ENCODE data around the gene APLF. TPM values are rescaled to one million over a fixed set of nuclear protein-coding genes. Genes with fewer than 3 reads are reported as not detected.
A peak's percentile ranks its signal among the peaks of the same experiment; 100 is the strongest.

APLF gene
- total RNA-seq (2021; fragmentation: NEBNext Ultra II Directional; extraction: Animal tissue kit (Norgen Biotek cat#: 25700)) (4.4 and 4.9 TPM in 2 replicates), polyA plus RNA-seq (2011; rRNA removed) (7.3 and 10.6 TPM in 2 replicates), polyA minus RNA-seq (2011; rRNA and poly(A)+ RNA removed) (36.3 and 44.3 TPM in 2 replicates)
- polyA plus RNA-seq (2011; cell fraction: cytosol; rRNA removed), result 4.6 TPM
- 7.6 TPM for polyA plus RNA-seq (2011; cell fraction: nucleus; rRNA removed)
- polyA plus RNA-seq (2012, experiment 1 of 2), result 1.8 to 2.4 TPM (median 2.0 TPM) in 4 replicates
- polyA plus RNA-seq (2012, experiment 2 of 2), result 0.18 TPM
- 2.3 TPM for polyA plus RNA-seq (2013, experiment 1 of 2)
- 3.2 TPM for polyA plus RNA-seq (2013, experiment 2 of 2)
- polyA minus RNA-seq (2011; cell fraction: cytosol; rRNA and poly(A)+ RNA removed), result 6.4 TPM
- polyA minus RNA-seq (2011; cell fraction: nucleus; rRNA and poly(A)+ RNA removed), result 25.6 TPM
- long read RNA-seq, experiment 1, partial matches to known transcripts, result 5 of 6 reads
- long read RNA-seq, experiment 1, other reads (novel, unspliced or antisense), result 1 of 6 reads
- long read RNA-seq, experiment 2, partial matches to known transcripts, result 0 of 1 reads
- long read RNA-seq, experiment 2, other reads (novel, unspliced or antisense), result 1 of 1 reads

- no peaks in the 10 kb centered on the region for H3K36me3 ChIP-seq (ENCODE audit: control insufficient read depth in 2 of 4, insufficient read depth in 4 of 4, low read length in 3 of 4)
- H3K4ac ChIP-seq (replicated peaks; ENCODE audit: insufficient read length, low read depth, low read length), result no peak within 1 kb of the TSS
- H2BK15ac ChIP-seq (ENCODE audit: low read length), result no peak within 1 kb of the TSS
- H3K27ac ChIP-seq (ENCODE audit: low read depth, low read length), result peak within 1 kb of the TSS; percentile 90
- no peak within 1 kb of the TSS for H2AK5ac ChIP-seq (ENCODE audit: low read depth, low read length)
- H3K4me2 ChIP-seq (ENCODE audit: insufficient read depth in 1 of 2, low read depth in 2 of 2, low read length in 2 of 2), result peak within 1 kb of the TSS; percentile 80
- H3K9me3 ChIP-seq (ENCODE audit: insufficient read depth in 2 of 2, low read depth in 1 of 2, low read length in 1 of 2), result no peaks in the 10 kb centered on the region
- FAIRE-seq (no peak), DNase-seq (ENCODE audit: low read depth in 1 of 2, low spot score in 2 of 2) (peak; percentile 91 to 92)
- H3K56ac ChIP-seq (replicated peaks; ENCODE audit: insufficient read length, low read depth, low read length), result peak within 1 kb of the TSS; percentile 48
- ChIA-PET POLR2A (ENCODE audit: partially characterized antibody) (interaction anchor here (0.8 to 2.1 kb wide), 7 partner anchors 139 to 440 kb away, joined by 3 to 8 read pairs (median 3); partner anchors contain the start of genes PNO1 and PROKR1), CTCF (ENCODE audit: partially characterized antibody) (interaction anchor here (0.7 to 5.8 kb wide), 16 partner anchors 20 to 476 kb away, joined by 3 to 46 read pairs (median 3); no protein-coding TSS in a partner anchor)
- WGBS, 2 experiments (ENCODE audit: extremely low coverage in 1 of 2, insufficient coverage in 1 of 2, insufficient read length in 1 of 2, insufficient replicate concordance in 2 of 2, low coverage in 1 of 2, low lambda C conversion rate in 2 of 2, missing lambda C conversion rate in 1 of 2), result 2% methylated on average over 64 of the region's 82 CpGs; no CpG with 5 or more reads in 1 of the 2 experiments
- H3K79me2 ChIP-seq (ENCODE audit: control insufficient read depth in 1 of 2, insufficient read depth in 2 of 2, low read length in 2 of 2), result peaks cover 0 to 8% of the 10 kb centered on the region in 2 experiments; a peak in 1 of 4 replicates
- no peak within 1 kb of the TSS for H2BK12ac ChIP-seq (ENCODE audit: low read depth, low read length)
- peaks cover 2% of the 10 kb centered on the region; the same call in 1 of the 2 replicates for H3K23me2 ChIP-seq (ENCODE audit: low read depth, low read length)
- H3K79me1 ChIP-seq (ENCODE audit: low read depth, low read length), result no peaks in the 10 kb centered on the region
- H3K27me3 ChIP-seq (replicated peaks in 1 of 4; ENCODE audit: control insufficient read depth in 3 of 4, extremely low read depth in 1 of 4, insufficient read depth in 3 of 4, low read length in 3 of 4), result no peaks in the 10 kb centered on the region
- peak within 1 kb of the TSS; percentile 76 to 92 (median 82) for H3K9ac ChIP-seq (replicated peaks in 1 of 4; ENCODE audit: extremely low read depth in 1 of 4, low read depth in 3 of 4, low read length in 3 of 4)
- peak within 1 kb of the TSS; percentile 83 for H4K91ac ChIP-seq (replicated peaks; ENCODE audit: insufficient read length, low read length)
- H2BK5ac ChIP-seq (ENCODE audit: low read depth, low read length), result peak within 1 kb of the TSS; percentile 26; the same call in 1 of the 2 replicates
- peak within 1 kb of the TSS; percentile 97 for H2AFZ ChIP-seq (ENCODE audit: low read length)
- H4K8ac ChIP-seq (ENCODE audit: extremely low read depth, insufficient read depth, low read length), result peak within 1 kb of the TSS; percentile 94; the same call in 1 of the 2 replicates
- no peaks in the 10 kb centered on the region; a peak in 1 of 7 replicates for H3K4me1 ChIP-seq (replicated peaks in 1 of 4; ENCODE audit: control insufficient read depth in 3 of 4, insufficient read depth in 4 of 4, low read length in 3 of 4)
- no peak within 1 kb of the TSS for H3K23ac ChIP-seq (ENCODE audit: insufficient read length)
- no peak within 1 kb of the TSS for H3K14ac ChIP-seq (ENCODE audit: insufficient read length)
- no peaks in the 10 kb centered on the region for H4K20me1 ChIP-seq (replicated peaks in 1 of 2; ENCODE audit: control insufficient read depth in 1 of 2, insufficient read depth in 2 of 2, low read length in 2 of 2)
- H3K4me3 ChIP-seq (ENCODE audit: extremely low read depth in 1 of 4, insufficient read depth in 2 of 4, low read depth in 3 of 4, low read length in 4 of 4), result peak within 1 kb of the TSS; percentile 84 to 95 (median 94)
- no peak within 1 kb of the TSS for H2BK20ac ChIP-seq (ENCODE audit: low read length)
- H3K18ac ChIP-seq (ENCODE audit: extremely low read depth, low read length), result peak within 1 kb of the TSS; percentile 81; the same call in 1 of the 2 replicates
- peak within 1 kb of the TSS; percentile 92 for H4K5ac ChIP-seq (ENCODE audit: insufficient read length, low read depth, low read length)
- H2BK120ac ChIP-seq (replicated peaks; ENCODE audit: low read depth, low read length), result no peak within 1 kb of the TSS
- TF ChIP-seq SAP30 (IDR thresholded peaks at IDR 0.05; ENCODE audit: insufficient read depth, insufficient replicate concordance, low read length) (peak; percentile 100), SP4 (IDR thresholded peaks at IDR 0.05; ENCODE audit: low read length) (no peak), JUND (IDR thresholded peaks at IDR 0.05; ENCODE audit: low read length) (peak; percentile 84), EZH2 (IDR thresholded peaks at IDR 0.05; ENCODE audit: low read depth, low read length, severe bottlenecking) (no peak), HDAC6 (IDR thresholded peaks at IDR 0.05; ENCODE audit: low read depth, low read length) (no peak), SP1 (IDR thresholded peaks at IDR 0.05; ENCODE audit: low read depth, low read length) (0 out of 2 replicates have a peak, but pooled peaks have one; percentile 38), EP300 (IDR thresholded peaks at IDR 0.05; ENCODE audit: borderline replicate concordance in 1 of 2, low read depth in 2 of 2, low read length in 2 of 2) (no peak), NRF1 (IDR thresholded peaks at IDR 0.05; ENCODE audit: low read depth, low read length) (peak; percentile 75)
Measured at GRCh38 chr2:68467077-68467960, at the start of gene APLF, which contains the start of gene FBXO48. APLF (plus strand) TSS chr2:68467585; CDS start chr2:68467732, 147 bp downstream. FBXO48 (minus strand) TSS chr2:68467294; CDS start chr2:68465145, 2,149 bp downstream.
